Glutamatergic neuron (in vitro differentiated cells): ENCODE results near the gene TNKS2. TPM values are rescaled to one million over a fixed set of nuclear protein-coding genes. Genes with fewer than 3 reads are reported as not detected.

Source experiments
- DNase-seq: peaks from one replicate; pipeline ENCODE4 v3.0.0; 2022
- H3K27ac Mint-ChIP-seq: one replicate; pipeline ENCODE4 v1.8.0; 2020; ENCODE audit warnings: mild to moderate bottlenecking, mixed read lengths, inconsistent platforms; ENCODE audit not compliant: unreplicated experiment
- H3K27me3 Mint-ChIP-seq: one replicate; pipeline ENCODE4 v1.8.0; 2020; ENCODE audit warnings: mild to moderate bottlenecking, moderate library complexity, mixed read lengths, inconsistent platforms; ENCODE audit not compliant: unreplicated experiment
- H3K36me3 Mint-ChIP-seq: one replicate; pipeline ENCODE4 v1.8.0; 2020; ENCODE audit warnings: mild to moderate bottlenecking, mixed read lengths, inconsistent platforms; ENCODE audit not compliant: unreplicated experiment
- H3K4me1 Mint-ChIP-seq: one replicate; pipeline ENCODE4 v1.8.0; 2020; ENCODE audit warnings: mild to moderate bottlenecking, low read depth, mixed read lengths, inconsistent platforms; ENCODE audit not compliant: unreplicated experiment
- H3K4me3 Mint-ChIP-seq: one replicate; pipeline ENCODE4 v1.8.0; 2020; ENCODE audit warnings: mild to moderate bottlenecking, mixed read lengths, inconsistent platforms; ENCODE audit not compliant: unreplicated experiment
- H3K9me3 Mint-ChIP-seq: one replicate; pipeline ENCODE4 v1.8.0; 2020; ENCODE audit warnings: mild to moderate bottlenecking, moderate library complexity, mixed read lengths, inconsistent platforms; ENCODE audit not compliant: unreplicated experiment
- total RNA-seq: library from RNA; stranded (reverse); fragmentation: NEBNext Ultra II Directional; extraction: Animal tissue kit (Norgen Biotek cat#: 25700); gene quantifications from one replicate; pipeline ENCODE4 v1.2.1, GENCODE V29; 2021; ENCODE audit not compliant: unreplicated experiment
- TF ChIP-seq, protein P1 (sequence below): fragments of 200-600 bp; sonication (generic); IDR thresholded peaks from one replicate; pipeline ENCODE4 v1.5.0; 2021; ENCODE audit not compliant: partially characterized antibody, unreplicated experiment

Gene TNKS2
- total RNA-seq, 1 donor from 2014 or later: 60.4 TPM

DNA sequence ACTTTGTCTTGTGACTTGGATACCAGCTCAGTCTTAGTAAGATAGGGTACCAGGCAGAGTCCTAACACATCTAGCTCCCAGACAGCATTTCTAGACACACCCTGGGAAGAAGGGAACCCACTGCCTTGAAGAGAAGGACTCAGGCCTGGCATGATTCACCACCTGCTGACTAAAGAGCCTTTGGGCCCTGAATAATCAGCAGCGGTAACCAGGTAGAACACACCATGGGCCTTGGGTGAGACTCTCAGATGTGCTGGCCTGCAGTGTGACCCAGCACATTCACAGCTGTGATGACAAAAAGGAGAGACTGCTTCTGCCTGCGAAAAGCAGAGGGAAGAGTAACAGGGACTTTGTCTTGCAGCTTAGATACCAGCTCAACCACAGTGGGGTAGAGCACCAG, 10.4 kb upstream of the TNKS2 start:
- TF ChIP-seq, protein P1, sequence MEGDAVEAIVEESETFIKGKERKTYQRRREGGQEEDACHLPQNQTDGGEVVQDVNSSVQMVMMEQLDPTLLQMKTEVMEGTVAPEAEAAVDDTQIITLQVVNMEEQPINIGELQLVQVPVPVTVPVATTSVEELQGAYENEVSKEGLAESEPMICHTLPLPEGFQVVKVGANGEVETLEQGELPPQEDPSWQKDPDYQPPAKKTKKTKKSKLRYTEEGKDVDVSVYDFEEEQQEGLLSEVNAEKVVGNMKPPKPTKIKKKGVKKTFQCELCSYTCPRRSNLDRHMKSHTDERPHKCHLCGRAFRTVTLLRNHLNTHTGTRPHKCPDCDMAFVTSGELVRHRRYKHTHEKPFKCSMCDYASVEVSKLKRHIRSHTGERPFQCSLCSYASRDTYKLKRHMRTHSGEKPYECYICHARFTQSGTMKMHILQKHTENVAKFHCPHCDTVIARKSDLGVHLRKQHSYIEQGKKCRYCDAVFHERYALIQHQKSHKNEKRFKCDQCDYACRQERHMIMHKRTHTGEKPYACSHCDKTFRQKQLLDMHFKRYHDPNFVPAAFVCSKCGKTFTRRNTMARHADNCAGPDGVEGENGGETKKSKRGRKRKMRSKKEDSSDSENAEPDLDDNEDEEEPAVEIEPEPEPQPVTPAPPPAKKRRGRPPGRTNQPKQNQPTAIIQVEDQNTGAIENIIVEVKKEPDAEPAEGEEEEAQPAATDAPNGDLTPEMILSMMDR: no peak
- no peak for DNase-seq
- Mint-ChIP-seq H3K4me1 (no peaks in the 10 kb centered on the region), H3K36me3 (no peaks in the 10 kb centered on the region), H3K4me3 (no peak overlapping the region), H3K27ac (no peak overlapping the region), H3K9me3 (no peaks in the 10 kb centered on the region), H3K27me3 (no peaks in the 10 kb centered on the region)

DNA sequence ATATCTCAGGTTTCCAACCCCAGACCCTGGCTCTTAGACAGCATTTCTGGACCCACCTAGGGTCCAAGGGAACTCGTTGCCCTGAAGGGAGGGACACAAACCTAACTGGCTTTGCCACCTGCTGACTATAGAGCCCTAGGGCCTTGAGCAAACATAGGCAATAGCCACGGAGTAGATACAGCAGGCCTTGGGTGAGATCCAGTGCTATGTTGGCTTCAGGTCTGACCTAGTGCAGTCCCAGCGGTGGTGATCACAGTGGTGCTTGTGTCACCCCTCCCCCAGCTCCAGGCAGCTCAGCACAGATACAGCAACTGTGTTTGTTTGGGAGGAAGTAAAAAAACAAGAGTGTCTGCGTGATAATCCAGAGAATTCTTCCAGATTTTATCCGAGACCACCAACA, 9.7 kb upstream of the TNKS2 start:
- Mint-ChIP-seq H3K27ac (no peak overlapping the region), H3K27me3 (no peaks in the 10 kb centered on the region), H3K36me3 (no peaks in the 10 kb centered on the region), H3K4me1 (no peaks in the 10 kb centered on the region), H3K4me3 (no peak overlapping the region), H3K9me3 (no peaks in the 10 kb centered on the region)
- TF ChIP-seq, protein P1: no peak
- DNase-seq: no peak

DNA sequence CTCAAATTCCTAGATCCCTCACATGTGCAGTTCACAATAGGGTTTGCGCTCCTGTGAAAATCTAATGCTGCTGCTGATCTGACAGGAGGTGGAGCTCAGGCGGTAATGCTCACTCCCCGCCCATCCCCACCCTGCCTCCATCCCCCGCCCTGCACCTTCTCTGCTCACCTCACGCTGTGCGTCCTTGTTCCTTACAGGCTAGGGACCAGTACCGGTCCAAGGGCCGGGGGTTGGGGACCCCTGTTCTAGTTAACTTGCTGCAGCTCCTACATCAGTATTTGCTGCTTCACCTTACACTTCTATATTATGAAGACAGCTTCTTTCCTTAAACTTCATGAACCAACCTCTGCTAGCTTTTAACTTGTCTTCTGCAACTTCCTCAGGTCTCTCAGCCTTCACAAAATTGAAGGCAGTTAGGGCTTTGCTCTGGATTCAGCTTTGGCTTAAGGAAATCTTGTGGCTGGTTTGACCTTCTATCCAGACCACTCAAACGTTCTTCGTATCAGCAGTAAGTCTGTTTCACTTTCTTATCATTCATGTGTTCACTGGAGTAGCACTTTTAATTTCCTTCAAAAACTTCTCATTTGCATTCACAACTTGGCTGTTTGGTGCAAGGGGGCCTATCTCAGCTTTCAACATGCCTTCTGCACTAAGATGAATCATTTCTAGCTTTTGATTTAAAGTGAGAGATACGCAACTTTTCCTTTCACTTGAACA, 1.7 kb upstream of the TNKS2 start:
- H3K27ac Mint-ChIP-seq: peak overlapping the region; percentile 41
- TF ChIP-seq, protein P1: no peak
- H3K27me3 Mint-ChIP-seq: no peaks in the 10 kb centered on the region

DNA sequence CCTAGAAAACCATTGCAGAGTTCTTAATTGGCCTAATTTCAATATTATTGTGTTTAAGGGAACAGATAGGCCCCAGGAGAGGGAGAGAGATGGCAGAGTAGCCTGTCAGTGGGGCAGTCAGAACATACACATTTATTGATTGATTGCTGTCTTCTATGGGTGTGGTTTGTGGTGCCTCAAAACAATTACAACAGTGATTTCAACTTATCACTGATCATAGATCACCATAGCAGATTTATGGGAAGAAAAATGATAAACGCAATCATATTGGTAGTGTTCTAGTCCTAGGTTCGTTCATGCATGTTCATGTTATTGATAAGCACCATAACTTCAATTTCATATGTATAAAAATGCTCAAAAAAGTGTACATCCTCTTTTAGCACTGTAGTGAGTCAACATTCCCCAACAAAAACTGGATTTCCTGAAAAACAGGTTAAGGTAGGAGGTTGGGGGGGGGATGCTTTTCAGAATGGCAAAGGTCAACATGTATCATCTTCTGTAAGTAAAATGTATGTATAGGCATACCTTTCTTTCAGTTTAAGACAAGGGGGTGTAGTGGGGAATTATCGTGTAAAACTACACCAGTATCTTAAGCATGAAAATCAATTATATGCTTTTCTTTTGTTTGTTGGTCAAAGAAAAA, 1.1 kb upstream of the TNKS2 start:
- Mint-ChIP-seq H3K27ac (peak overlapping the region; percentile 80), H3K9me3 (peaks cover 5% of the 10 kb centered on the region), H3K36me3 (peaks cover 5% of the 10 kb centered on the region), H3K4me3 (peak overlapping the region; percentile 95), H3K27me3 (no peaks in the 10 kb centered on the region), H3K4me1 (peaks cover 26% of the 10 kb centered on the region)
- TF ChIP-seq, protein P1: no peak
- no peak for DNase-seq

More for the DNA sequence above, 1.7 kb upstream of the TNKS2 start:
- H3K36me3 Mint-ChIP-seq: peaks cover 5% of the 10 kb centered on the region
- H3K9me3 Mint-ChIP-seq: peaks cover 5% of the 10 kb centered on the region
- peak; percentile 23 for DNase-seq
- peak overlapping the region; percentile 95 for H3K4me3 Mint-ChIP-seq
- H3K4me1 Mint-ChIP-seq: peaks cover 26% of the 10 kb centered on the region
